GM06990 (cell line): ENCODE data around the gene MALRD1.

Source experiments
- DNase-seq: peaks from one replicate; pipeline ENCODE4 v3.0.0-alpha.2; 2011; ENCODE audit not compliant: insufficient read length; ENCODE audit errors: extremely low read depth
- H3K27me3 ChIP-seq: replicated peaks from 2 replicates; pipeline ENCODE4 v1.6.0; 2011; ENCODE audit warnings: low read length; ENCODE audit not compliant: control insufficient read depth, insufficient read depth
- H3K36me3 ChIP-seq: 2 replicates; pipeline ENCODE4 v1.5.1; 2011; ENCODE audit warnings: low read length; ENCODE audit not compliant: control insufficient read depth, insufficient read depth
- H3K4me3 ChIP-seq: replicated peaks from 2 replicates; pipeline ENCODE4 v1.5.1; 2011; ENCODE audit warnings: low read depth, mild to moderate bottlenecking, control low read depth, low read length
- CTCF ChIP-seq: IDR thresholded peaks from 2 replicates; pipeline ENCODE4 v1.5.1; 2011; ENCODE audit warnings: low read length, control low read depth, mild to moderate bottlenecking, inconsistent platforms; ENCODE audit not compliant: insufficient read depth, poor library complexity, severe bottlenecking

MALRD1 gene

DNA sequence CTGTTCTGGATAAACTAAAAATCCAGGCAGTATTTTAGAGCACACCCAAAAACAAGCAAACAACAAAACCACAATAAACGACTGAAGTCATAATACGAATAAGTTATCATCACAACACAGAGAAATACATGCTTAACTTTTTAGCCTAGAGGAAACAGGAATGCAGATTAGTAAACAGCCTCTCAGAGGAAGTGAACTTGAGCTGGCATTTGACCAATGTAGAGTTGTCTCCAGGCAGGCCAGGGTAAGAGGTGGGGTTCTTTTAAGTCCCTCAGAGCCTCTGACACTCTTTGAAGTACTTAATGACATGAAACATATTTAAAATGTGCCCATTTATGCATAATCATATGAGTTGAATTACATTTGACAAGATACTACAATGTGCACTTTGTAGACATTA lies 724.4 kb downstream of the MALRD1 start:
- TF ChIP-seq CTCF: no peak
- no peak overlapping the region for H3K4me3 ChIP-seq

DNA sequence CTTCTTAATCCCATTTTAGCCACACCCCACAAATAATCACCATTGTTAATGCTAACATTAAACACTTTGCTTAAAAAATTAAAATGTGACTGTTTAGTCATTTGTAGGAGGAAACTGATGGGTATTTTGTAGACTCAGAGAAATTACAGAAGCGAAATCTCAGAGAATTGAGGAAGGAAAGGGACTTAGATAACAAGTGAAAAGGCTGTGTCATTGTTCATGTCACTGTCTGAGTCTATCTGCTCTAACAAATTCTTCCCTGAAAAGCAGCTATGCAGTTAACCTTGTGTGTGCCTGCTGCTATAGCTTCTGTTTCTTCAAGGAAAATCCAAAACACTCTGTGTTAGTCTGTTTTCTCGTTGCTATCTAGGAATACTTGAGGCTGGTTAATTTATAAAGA lies 726.7 kb downstream of the MALRD1 start:
- Histone ChIP-seq H3K36me3 (no peaks in the 10 kb centered on the region), H3K27me3 (no peaks in the 10 kb centered on the region), H3K4me3 (no peak overlapping the region)
- no peak for DNase-seq
- TF ChIP-seq CTCF: no peak

More for the DNA sequence above, 724.4 kb downstream of the MALRD1 start:
- Histone ChIP-seq H3K36me3 (no peaks in the 10 kb centered on the region), H3K27me3 (no peaks in the 10 kb centered on the region)
- no peak for DNase-seq

DNA sequence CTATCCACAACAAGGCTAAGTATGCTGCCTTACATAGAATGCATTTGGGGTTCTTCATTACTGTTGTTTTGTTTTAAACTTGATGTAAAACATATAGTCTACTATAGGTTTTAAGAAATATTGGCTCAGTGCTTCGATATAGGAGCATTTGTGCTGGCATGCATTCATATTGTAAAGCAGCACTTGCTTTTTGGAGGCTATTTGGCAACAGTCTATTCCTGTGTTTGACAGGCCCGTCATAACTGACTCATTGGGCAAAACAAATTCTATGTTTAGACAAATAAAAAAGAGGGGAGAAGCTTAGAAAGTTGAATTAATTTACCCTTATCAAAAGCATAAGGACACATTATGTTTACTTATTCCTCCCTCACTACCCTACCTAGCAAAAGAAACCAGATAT lies 729.2 kb downstream of the MALRD1 start:
- DNase-seq: no peak
- Histone ChIP-seq H3K27me3 (no peaks in the 10 kb centered on the region), H3K36me3 (no peaks in the 10 kb centered on the region), H3K4me3 (no peak overlapping the region)
- no peak for TF ChIP-seq CTCF

DNA sequence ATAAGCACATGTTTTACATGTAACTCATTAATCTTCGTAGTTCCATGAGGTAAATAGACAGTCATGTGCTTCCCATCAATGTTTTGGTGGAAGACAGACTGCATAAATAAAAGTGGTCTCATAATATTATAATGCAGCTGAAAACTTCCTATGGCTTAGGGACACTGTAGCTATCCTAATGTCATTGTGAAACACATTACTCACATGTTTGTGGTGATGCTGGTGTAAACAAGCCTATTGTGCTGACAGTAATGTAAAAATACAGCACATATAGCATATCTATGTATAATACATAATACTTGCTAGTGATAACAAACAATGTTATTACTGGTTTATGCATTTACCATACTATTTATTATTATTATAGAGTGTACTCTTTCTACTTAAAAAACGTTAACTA lies 730.4 kb downstream of the MALRD1 start:
- H3K4me3 ChIP-seq: no peak overlapping the region
- H3K27me3 ChIP-seq: no peaks in the 10 kb centered on the region
- no peaks in the 10 kb centered on the region for H3K36me3 ChIP-seq
- TF ChIP-seq CTCF: no peak
- DNase-seq: no peak

GRCh38 chr10:19782430-19783089 lies 734.0 kb downstream of the MALRD1 start:
- TF ChIP-seq CTCF: no peak
- Histone ChIP-seq H3K36me3 (no peaks in the 10 kb centered on the region), H3K4me3 (no peak overlapping the region), H3K27me3 (no peaks in the 10 kb centered on the region)
- DNase-seq: no peak

DNA sequence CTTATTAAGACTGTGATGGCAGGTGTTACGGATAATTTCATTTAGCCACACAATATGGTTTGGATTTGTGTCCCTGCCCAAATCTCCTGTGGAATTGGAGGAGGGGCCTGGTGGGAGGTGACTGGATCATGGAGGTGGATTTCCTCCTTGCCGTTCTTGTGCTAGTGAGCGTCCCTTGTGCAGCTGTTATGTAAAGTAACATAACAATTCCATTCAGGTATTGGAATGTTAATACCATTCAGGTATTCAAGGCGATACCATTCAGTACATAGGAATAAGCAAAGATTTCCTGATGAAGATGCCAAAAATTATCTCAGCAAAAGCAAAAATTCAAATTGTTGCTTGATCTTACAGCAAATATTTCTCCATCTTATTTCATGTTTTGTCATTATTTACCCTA lies 735.1 kb downstream of the MALRD1 start:
- H3K36me3 ChIP-seq: no peaks in the 10 kb centered on the region
- TF ChIP-seq CTCF: no peak
- no peak for DNase-seq
- no peak overlapping the region for H3K4me3 ChIP-seq
- H3K27me3 ChIP-seq: no peaks in the 10 kb centered on the region
